Tibial nerve (tissue), 4 donors: ENCODE results near the gene CWF19L2. TPM values are rescaled to one million over a fixed set of nuclear protein-coding genes. Genes with fewer than 3 reads are reported as not detected.
"Not testable (repeated sequence)": the region's sequence is repeated elsewhere in the genome, so short reads cannot be mapped to it uniquely, and the experiment has no call there.

Source experiments
- DNase-seq, 2 donors: peaks; one replicate each; pipeline ENCODE4 v3.0.0-alpha.2; 2019; ENCODE audit warnings: low spot score in 2 of 2
- H3K27ac ChIP-seq, 4 donors: fragments of 200-600 bp; sonication (generic) in 3 of 4; one replicate each; pipeline ENCODE4 v1.5.1; 2017 to 2019; ENCODE audit warnings: mild to moderate bottlenecking in 1 of 4
- H3K27me3 ChIP-seq, 2 donors: fragments of 200-600 bp; sonication (generic) in 1 of 2; one replicate each; pipeline versions ENCODE4 v1.5.1 to v1.6.0; 2017 to 2019
- H3K36me3 ChIP-seq, 3 donors: fragments of 200-600 bp; sonication (generic); one replicate each; pipeline ENCODE4 v1.5.1; 2018 to 2019
- H3K4me1 ChIP-seq, 4 donors: fragments of 200-600 bp; sonication (generic) in 3 of 4; one replicate each; pipeline ENCODE4 v1.5.1; 2017 to 2019
- H3K4me3 ChIP-seq, 4 donors: fragments of 200-600 bp; sonication (generic) in 3 of 4; one replicate each; pipeline ENCODE4 v1.5.1; 2017 to 2019; ENCODE audit warnings: mild to moderate bottlenecking in 1 of 4, moderate library complexity in 1 of 4
- H3K9me3 ChIP-seq, 4 donors: fragments of 200-600 bp; sonication (generic) in 3 of 4; one replicate each; pipeline ENCODE4 v1.5.1; 2017 to 2019
- CTCF ChIP-seq, 5 experiments: fragments of 200-600 bp in 3 of 5; fragments of 450-650 bp in 2 of 5; sonication (generic) in 3 of 5; IDR thresholded peaks; one replicate each; pipeline ENCODE4 v1.5.1; 2016 to 2019; ENCODE audit warnings: antibody characterized with exemption in 5 of 5, mild to moderate bottlenecking in 3 of 5, moderate library complexity in 2 of 5
- EP300 ChIP-seq, 2 donors: sonication (generic); formaldehyde crosslinking; IDR thresholded peaks; one replicate each; pipeline ENCODE4 v1.6.1; 2017; ENCODE audit warnings: antibody characterized with exemption in 2 of 2, mild to moderate bottlenecking in 1 of 2
- POLR2A ChIP-seq, 2 donors: fragments of 450-650 bp; IDR thresholded peaks; one replicate each; pipeline ENCODE4 v1.6.1; 2017; ENCODE audit warnings: antibody characterized with exemption in 2 of 2, mild to moderate bottlenecking in 2 of 2, moderate library complexity in 2 of 2
- WGBS, 2 donors: methylation state at CpG; one replicate each; pipeline ENCODE4 v1.1.5; 2018; 5-methylcytosine and 5-hydroxymethylcytosine counted together
- total RNA-seq, 4 donors: library from RNA; depleted of rRNA; stranded (reverse); fragments of >200 nt; gene quantifications; one replicate each; pipeline ENCODE4 v1.1.0, GENCODE V29; 2016

CWF19L2 gene
- total RNA-seq, 4 donors from 2014 or later, result 28.0 to 40.5 (median 32.5) TPM

GRCh38 chr11:107467696-107468095, 10.1 kb upstream of the CWF19L2 start:
- Histone ChIP-seq H3K27me3 (peaks cover 0 to 8% of the 10 kb centered on the region in 2 donors), H3K4me3 (no peak overlapping the region), H3K9me3 (peaks cover 0 to 7% (median 0%) of the 10 kb centered on the region in 4 donors), H3K4me1 (no peaks in the 10 kb centered on the region), H3K36me3 (no peaks in the 10 kb centered on the region), H3K27ac (no peak overlapping the region)
- 64 to 73% methylated on average over 1 of the region's 1 CpG for WGBS, 2 donors
- TF ChIP-seq CTCF (IDR thresholded peaks at IDR 0.05), result no peak
- no peak for DNase-seq

GRCh38 chr11:107466275-107466866, 8.7 kb upstream of the CWF19L2 start:
- not testable (repeated sequence) for H3K4me3 ChIP-seq, H3K4me1 ChIP-seq, H3K9me3 ChIP-seq, H3K27ac ChIP-seq, H3K27me3 ChIP-seq, H3K36me3 ChIP-seq, DNase-seq
- 71 to 91% methylated on average over 10 of the region's 10 CpGs for WGBS, 2 donors

- Histone ChIP-seq H3K27me3 (no peaks in the 10 kb centered on the region), H3K36me3 (peaks cover 0 to 22% (median 0%) of the 10 kb centered on the region in 3 donors), H3K9me3 (no peaks in the 10 kb centered on the region), H3K4me3 (peak overlapping the region; percentile 64 to 84 (median 74)), H3K4me1 (peaks cover 0 to 24% (median 14%) of the 10 kb centered on the region in 4 donors), H3K27ac (peak overlapping the region; percentile 63 to 89 (median 68))
- no peak for DNase-seq
- TF ChIP-seq CTCF (IDR thresholded peaks at IDR 0.05) (no peak), EP300 (IDR thresholded peaks at IDR 0.05) (no peak), POLR2A (IDR thresholded peaks at IDR 0.05) (no peak)
- WGBS, 2 donors, result 0 to 1% methylated on average over 6 of the region's 6 CpGs
Observed at GRCh38 chr11:107457205-107457557, 444 bp downstream of the CWF19L2 start.

- 93 to 98% methylated on average over 5 of the region's 5 CpGs for WGBS, 2 donors
Observed at GRCh38 chr11:107453594-107454286, 3.9 kb downstream of the CWF19L2 start.

GRCh38 chr11:107446822-107447431, 10.7 kb downstream of the CWF19L2 start:
- H3K4me3 ChIP-seq, result no peak overlapping the region
- DNase-seq, result no peak
- no peaks in the 10 kb centered on the region for H3K9me3 ChIP-seq
- H3K27ac ChIP-seq, result no peak overlapping the region
- no peaks in the 10 kb centered on the region for H3K4me1 ChIP-seq
- peaks cover 0 to 49% (median 0%) of the 10 kb centered on the region in 3 donors for H3K36me3 ChIP-seq
- TF ChIP-seq CTCF (IDR thresholded peaks at IDR 0.05) (no peak), POLR2A (IDR thresholded peaks at IDR 0.05) (no peak), EP300 (IDR thresholded peaks at IDR 0.05) (no peak)
- WGBS, 2 donors, result 87 to 90% methylated on average over 3 of the region's 3 CpGs
- H3K27me3 ChIP-seq, result no peaks in the 10 kb centered on the region

More at GRCh38 chr11:107453594-107454286, 3.9 kb downstream of the CWF19L2 start:
- H3K36me3 ChIP-seq, result peaks cover 0 to 29% (median 0%) of the 10 kb centered on the region in 3 donors
- no peak overlapping the region for H3K27ac ChIP-seq
- no peaks in the 10 kb centered on the region for H3K9me3 ChIP-seq
- no peak for DNase-seq
- H3K4me3 ChIP-seq, result no peak overlapping the region
- H3K4me1 ChIP-seq, result peaks cover 0 to 24% (median 14%) of the 10 kb centered on the region in 4 donors
- no peaks in the 10 kb centered on the region for H3K27me3 ChIP-seq
- TF ChIP-seq CTCF (IDR thresholded peaks at IDR 0.05), result no peak
- TF ChIP-seq EP300 (IDR thresholded peaks at IDR 0.05), result no peak
- TF ChIP-seq POLR2A (IDR thresholded peaks at IDR 0.05), result no peak
